IPS DF 6.9 (cell line): ENCODE results near the gene THAP9.
"Not testable (repeated sequence)": the region's sequence is repeated elsewhere in the genome, so short reads cannot be mapped to it uniquely, and the experiment has no call there.

Experiments
- DNase-seq: peaks from one replicate; pipeline ENCODE4 v3.0.0-alpha.2; 2013; ENCODE audit warnings: low read depth, low spot score
- H3K27ac ChIP-seq: one replicate; pipeline ENCODE4 v1.5.1; 2013; ENCODE audit warnings: low read length, control low read depth
- H3K27me3 ChIP-seq: 2 replicates; pipeline ENCODE4 v1.6.1; 2013; ENCODE audit warnings: mild to moderate bottlenecking, low read length; ENCODE audit not compliant: control insufficient read depth, insufficient read depth
- H3K36me3 ChIP-seq: 2 replicates; pipeline ENCODE4 v1.6.1; 2013; ENCODE audit warnings: low read length; ENCODE audit not compliant: control insufficient read depth, insufficient read depth
- H3K4me1 ChIP-seq: 2 replicates; pipeline ENCODE4 v1.6.1; 2013; ENCODE audit warnings: low read length; ENCODE audit not compliant: control insufficient read depth, insufficient read depth
- H3K4me3 ChIP-seq: 2 replicates; pipeline ENCODE4 v1.5.1; 2013; ENCODE audit warnings: mild to moderate bottlenecking, low read length
- H3K9me3 ChIP-seq: 2 replicates; pipeline ENCODE4 v1.6.1; 2013; ENCODE audit warnings: low read length, inconsistent platforms; ENCODE audit not compliant: control insufficient read depth, insufficient read depth
- WGBS: extraction: QIAGEN DNeasy Blood & Tissue Kit; methylation state at CpG from one replicate; pipeline ENCODE4 v1.1.7; 2013; ENCODE audit warnings: mixed read lengths, missing lambda C conversion rate; ENCODE audit not compliant: insufficient read length, insufficient coverage; 5-methylcytosine and 5-hydroxymethylcytosine counted together

Gene THAP9

DNA sequence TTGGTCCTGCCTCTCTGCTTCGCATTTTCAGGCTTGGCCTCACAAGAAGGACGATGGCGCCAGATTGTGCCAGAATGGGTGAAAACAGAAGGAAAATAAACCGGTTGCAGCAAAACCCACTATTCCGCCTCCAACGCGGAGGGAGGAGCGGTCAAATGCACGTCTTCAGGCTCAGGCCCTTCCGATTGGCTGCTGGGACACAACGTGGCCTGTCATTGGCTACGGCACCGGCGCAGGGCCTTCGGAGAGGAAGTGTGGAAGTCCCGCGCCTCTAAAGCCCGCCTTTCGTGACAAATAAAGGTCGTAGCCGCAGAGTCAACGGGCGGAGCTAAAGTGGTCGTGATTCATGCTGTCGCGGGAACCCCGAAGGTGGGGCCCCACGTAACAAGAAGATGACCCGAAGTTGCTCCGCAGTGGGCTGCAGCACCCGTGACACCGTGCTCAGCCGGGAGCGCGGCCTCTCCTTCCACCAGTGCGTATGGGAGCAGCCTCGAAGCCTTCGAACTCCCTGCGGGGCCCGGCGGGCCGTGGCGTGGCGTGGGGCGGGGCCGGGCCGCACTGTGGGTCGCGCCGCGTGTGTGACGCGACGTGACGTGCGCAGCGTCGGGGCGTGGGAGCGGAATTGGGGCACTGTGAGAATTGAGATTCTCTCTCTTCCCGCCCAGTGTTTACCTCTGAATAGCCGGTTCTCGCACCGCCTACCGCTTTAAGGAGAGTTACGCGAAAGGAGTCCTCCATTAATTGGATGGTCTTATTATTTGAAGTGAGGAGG is at the start of gene THAP9:
Gene THAP9, plus strand, starts transcription at position 325 of the 772 bp plus-strand sequence. Its CDS starts 68 bp downstream, at position 393.
- Histone ChIP-seq H3K36me3 (no peaks in the 10 kb centered on the region; the same call in 1 of the 2 replicates), H3K4me3 (peak within 1 kb of the TSS; percentile 87), H3K27ac (no peak within 1 kb of the TSS), H3K4me1 (no peaks in the 10 kb centered on the region), H3K27me3 (no peaks in the 10 kb centered on the region), H3K9me3 (no peaks in the 10 kb centered on the region)
- WGBS = no CpG with 5 or more reads among the region's 67 CpGs
- DNase-seq = peak; percentile 89

DNA sequence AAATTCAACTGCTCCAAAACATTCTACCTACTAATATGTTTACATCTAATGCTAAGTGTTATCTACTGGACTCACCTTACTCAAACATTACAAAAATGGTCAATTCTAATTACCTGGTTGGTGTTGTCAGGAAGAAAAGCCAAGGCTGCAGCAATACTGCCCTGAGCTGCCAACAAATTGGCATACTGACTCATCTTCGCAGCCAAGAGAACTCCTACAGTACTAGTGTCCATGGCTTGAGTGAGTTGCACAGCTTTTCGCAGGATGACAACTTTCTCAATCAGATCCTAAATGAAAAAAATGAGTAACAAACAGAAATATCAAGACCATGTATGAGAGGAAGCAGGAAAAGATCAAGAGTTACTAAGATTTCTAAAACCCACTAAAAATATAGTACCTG is 49.2 kb upstream of the THAP9 start:
- DNase-seq = no peak
- Histone ChIP-seq H3K36me3 (peaks cover 10% of the 10 kb centered on the region; the same call in 1 of the 2 replicates), H3K4me3 (no peak overlapping the region), H3K9me3 (no peaks in the 10 kb centered on the region), H3K27me3 (no peaks in the 10 kb centered on the region), H3K27ac (no peak overlapping the region), H3K4me1 (no peaks in the 10 kb centered on the region)
- WGBS = no CpG with 5 or more reads among the region's 2 CpGs

DNA sequence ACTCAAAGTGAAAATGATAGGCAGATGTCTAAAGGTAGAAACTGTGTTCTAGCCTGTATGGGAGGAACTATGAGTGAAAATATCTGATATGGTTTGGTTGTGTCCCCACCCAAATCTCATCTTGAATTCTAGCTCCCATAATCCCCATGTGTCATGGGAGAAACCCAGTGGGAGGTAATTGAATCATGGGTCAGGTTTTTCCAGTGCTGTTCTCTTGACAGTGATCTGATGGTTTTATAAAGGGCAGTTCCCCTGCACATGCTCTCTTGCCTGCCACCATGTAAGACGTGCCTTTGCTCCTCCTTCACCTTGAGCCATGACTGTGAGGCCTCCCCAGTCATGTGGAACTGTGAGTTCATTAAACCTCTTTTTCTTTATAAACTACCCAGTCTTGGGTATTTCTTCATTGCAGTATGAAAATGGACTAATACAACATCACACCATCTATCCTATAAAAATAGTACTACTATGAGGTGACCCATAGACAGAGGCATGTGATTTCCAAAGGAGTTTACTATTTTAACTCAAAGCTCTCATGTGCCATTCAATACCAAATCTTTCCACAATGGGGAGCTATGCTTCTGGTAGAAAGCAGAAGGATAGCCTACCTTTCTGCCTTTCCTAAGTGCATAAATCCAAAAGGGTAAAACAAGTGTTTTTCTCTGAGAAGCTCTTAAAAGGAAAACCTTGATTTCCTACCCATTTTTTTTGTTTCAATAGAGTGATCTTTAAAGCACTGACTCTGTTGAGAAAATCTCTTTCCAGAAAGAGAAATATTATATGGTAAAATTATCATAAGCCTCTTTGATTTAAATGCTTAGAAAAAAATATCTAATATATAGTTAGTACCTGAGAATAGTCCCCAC is 48.4 kb upstream of the THAP9 start:
- H3K36me3 ChIP-seq = peaks cover 8% of the 10 kb centered on the region; the same call in 1 of the 2 replicates
- WGBS = no CpG with 5 or more reads among the region's 1 CpG
- no peaks in the 10 kb centered on the region for H3K4me1 ChIP-seq
- H3K9me3 ChIP-seq = no peaks in the 10 kb centered on the region
- no peaks in the 10 kb centered on the region for H3K27me3 ChIP-seq
- no peak overlapping the region for H3K4me3 ChIP-seq
- no peak overlapping the region for H3K27ac ChIP-seq
- DNase-seq = peak; percentile 27

GRCh38 chr4:82852751-82853285 is 47.7 kb upstream of the THAP9 start:
- Histone ChIP-seq H3K27ac (no peak overlapping the region), H3K27me3 (no peaks in the 10 kb centered on the region), H3K4me1 (no peaks in the 10 kb centered on the region), H3K36me3 (peaks cover 8% of the 10 kb centered on the region; the same call in 1 of the 2 replicates), H3K9me3 (no peaks in the 10 kb centered on the region), H3K4me3 (no peak overlapping the region)
- DNase-seq = no peak
- no CpG with 5 or more reads among the region's 5 CpGs for WGBS

GRCh38 chr4:82860487-82860886 is 40.0 kb upstream of the THAP9 start:
- H3K4me1 ChIP-seq, H3K9me3 ChIP-seq, H3K27me3 ChIP-seq, H3K4me3 ChIP-seq, H3K27ac ChIP-seq, DNase-seq, H3K36me3 ChIP-seq: not testable (repeated sequence)
- WGBS = no CpG with 5 or more reads among the region's 2 CpGs

- H3K9me3 ChIP-seq = no peaks in the 10 kb centered on the region
- H3K4me3 ChIP-seq = no peak overlapping the region
- DNase-seq = no peak
- no peak overlapping the region for H3K27ac ChIP-seq
- H3K4me1 ChIP-seq = no peaks in the 10 kb centered on the region
- no peaks in the 10 kb centered on the region for H3K27me3 ChIP-seq
- H3K36me3 ChIP-seq = no peaks in the 10 kb centered on the region; the same call in 1 of the 2 replicates
Observed at GRCh38 chr4:82861529-82861928, 39.0 kb upstream of the THAP9 start.

- no peaks in the 10 kb centered on the region for H3K27me3 ChIP-seq
- no peaks in the 10 kb centered on the region; the same call in 1 of the 2 replicates for H3K36me3 ChIP-seq
- H3K4me1 ChIP-seq = no peaks in the 10 kb centered on the region
- WGBS = no CpG with 5 or more reads among the region's 6 CpGs
- H3K4me3 ChIP-seq = no peak overlapping the region
- DNase-seq = no peak
- no peak overlapping the region for H3K27ac ChIP-seq
- no peaks in the 10 kb centered on the region for H3K9me3 ChIP-seq
Observed at GRCh38 chr4:82864336-82864979, 36.1 kb upstream of the THAP9 start.

DNA sequence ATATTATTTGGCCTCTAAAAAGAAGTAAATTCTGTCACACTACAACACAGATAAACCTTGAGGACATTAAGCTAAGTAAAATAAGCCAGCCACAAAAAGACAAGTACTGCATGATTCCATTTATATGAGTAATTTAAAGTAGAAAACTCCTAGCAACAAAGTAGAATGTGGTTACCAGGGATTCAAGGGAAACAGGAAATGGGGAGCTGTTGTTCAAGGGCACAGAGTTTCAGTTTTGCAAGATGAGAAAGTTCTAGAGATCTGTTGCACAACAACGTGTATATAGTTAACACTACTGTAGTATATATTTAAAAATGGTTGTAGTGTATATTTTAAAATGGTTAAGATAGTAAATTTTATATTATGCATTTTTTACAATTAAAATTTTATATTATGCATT is 34.9 kb upstream of the THAP9 start:
- Histone ChIP-seq H3K27me3 (no peaks in the 10 kb centered on the region), H3K9me3 (no peaks in the 10 kb centered on the region), H3K36me3 (peaks cover 2% of the 10 kb centered on the region; the same call in 1 of the 2 replicates), H3K27ac (no peak overlapping the region), H3K4me1 (no peaks in the 10 kb centered on the region), H3K4me3 (no peak overlapping the region)
- DNase-seq = no peak
- WGBS = no CpG with 5 or more reads among the region's 1 CpG

DNA sequence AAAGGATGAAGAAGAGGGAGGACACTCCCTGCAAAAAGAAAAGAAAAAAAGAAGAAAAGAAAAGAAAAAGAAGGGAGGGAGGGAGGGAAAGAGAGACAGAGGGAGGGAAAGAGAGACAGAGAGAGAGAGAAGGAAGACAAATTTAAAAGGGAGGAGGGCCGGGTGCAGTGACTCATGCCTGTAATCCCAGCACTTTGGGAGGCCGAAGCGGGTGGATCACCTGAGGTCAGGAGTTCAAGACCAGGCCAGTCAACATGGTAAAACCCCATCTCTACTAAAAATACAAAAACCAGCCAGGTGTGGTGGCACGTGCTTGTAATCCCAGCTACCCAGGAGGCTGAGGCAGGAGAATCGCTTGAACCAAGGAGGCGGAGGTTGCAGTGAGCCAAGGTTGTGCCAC is 34.5 kb upstream of the THAP9 start:
- H3K4me3 ChIP-seq, H3K27ac ChIP-seq, H3K27me3 ChIP-seq, H3K4me1 ChIP-seq, H3K36me3 ChIP-seq, H3K9me3 ChIP-seq, DNase-seq: not testable (repeated sequence)
- no CpG with 5 or more reads among the region's 6 CpGs for WGBS
